ENCODE results near the gene ICAM1.

ICAM1 gene

DNA sequence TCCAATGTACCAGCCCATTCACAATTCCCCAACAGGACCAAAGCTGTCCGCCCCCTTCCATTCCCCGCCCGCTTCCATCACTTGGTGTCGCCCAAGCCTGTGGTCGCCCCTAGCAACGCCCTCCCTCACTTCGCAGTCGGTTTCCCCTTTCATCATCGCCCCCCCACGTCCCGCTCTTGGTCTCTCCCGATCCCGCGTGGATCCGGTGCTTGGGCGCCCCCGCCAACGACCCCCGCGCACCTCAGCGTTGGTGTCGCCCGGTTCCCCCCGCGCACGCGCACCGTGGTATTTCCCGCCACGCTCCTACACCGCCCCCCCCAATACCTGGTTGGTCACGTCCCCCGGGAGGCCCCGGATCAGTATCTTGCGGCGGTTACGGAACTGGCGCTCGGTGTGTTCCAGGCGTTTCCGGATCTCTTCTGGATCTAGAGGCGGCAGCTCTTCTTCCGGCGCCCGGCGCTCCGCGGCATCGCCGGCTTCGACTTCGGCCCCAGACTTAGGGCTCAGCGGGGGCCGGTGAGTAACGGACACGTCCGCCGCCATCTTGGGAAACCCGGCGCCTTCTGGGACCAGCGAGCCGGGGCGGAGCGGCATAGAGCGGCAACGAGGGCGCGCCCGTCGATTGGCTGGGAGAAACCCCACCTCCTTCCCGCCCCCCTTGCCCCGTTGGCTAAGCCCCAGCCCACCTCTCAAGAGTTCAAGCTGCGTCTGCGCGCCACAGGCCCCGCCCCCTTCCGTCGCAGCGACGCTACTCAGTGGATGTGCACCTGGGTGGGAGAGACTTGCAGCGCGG, 62.2 kb downstream of the ICAM1 start, which contains the start of gene RAVER1:
Gene RAVER1, minus strand, starts transcription at position 565 of the 793 bp plus-strand sequence. Its CDS starts 22 bp downstream, at position 543.
- peak within 1 kb of the TSS; percentile 86 for H3K4me3 ChIP-seq (ENCODE audit: low read length)
- TF ChIP-seq, protein P1, sequence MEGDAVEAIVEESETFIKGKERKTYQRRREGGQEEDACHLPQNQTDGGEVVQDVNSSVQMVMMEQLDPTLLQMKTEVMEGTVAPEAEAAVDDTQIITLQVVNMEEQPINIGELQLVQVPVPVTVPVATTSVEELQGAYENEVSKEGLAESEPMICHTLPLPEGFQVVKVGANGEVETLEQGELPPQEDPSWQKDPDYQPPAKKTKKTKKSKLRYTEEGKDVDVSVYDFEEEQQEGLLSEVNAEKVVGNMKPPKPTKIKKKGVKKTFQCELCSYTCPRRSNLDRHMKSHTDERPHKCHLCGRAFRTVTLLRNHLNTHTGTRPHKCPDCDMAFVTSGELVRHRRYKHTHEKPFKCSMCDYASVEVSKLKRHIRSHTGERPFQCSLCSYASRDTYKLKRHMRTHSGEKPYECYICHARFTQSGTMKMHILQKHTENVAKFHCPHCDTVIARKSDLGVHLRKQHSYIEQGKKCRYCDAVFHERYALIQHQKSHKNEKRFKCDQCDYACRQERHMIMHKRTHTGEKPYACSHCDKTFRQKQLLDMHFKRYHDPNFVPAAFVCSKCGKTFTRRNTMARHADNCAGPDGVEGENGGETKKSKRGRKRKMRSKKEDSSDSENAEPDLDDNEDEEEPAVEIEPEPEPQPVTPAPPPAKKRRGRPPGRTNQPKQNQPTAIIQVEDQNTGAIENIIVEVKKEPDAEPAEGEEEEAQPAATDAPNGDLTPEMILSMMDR (conservative IDR thresholded peaks at IDR 0.05; ENCODE audit: low read length) = 0 out of 2 replicates have a peak, but pooled peaks have one; percentile 15
- DNase-seq (ENCODE audit: low read depth) = peak; percentile 96

DNA sequence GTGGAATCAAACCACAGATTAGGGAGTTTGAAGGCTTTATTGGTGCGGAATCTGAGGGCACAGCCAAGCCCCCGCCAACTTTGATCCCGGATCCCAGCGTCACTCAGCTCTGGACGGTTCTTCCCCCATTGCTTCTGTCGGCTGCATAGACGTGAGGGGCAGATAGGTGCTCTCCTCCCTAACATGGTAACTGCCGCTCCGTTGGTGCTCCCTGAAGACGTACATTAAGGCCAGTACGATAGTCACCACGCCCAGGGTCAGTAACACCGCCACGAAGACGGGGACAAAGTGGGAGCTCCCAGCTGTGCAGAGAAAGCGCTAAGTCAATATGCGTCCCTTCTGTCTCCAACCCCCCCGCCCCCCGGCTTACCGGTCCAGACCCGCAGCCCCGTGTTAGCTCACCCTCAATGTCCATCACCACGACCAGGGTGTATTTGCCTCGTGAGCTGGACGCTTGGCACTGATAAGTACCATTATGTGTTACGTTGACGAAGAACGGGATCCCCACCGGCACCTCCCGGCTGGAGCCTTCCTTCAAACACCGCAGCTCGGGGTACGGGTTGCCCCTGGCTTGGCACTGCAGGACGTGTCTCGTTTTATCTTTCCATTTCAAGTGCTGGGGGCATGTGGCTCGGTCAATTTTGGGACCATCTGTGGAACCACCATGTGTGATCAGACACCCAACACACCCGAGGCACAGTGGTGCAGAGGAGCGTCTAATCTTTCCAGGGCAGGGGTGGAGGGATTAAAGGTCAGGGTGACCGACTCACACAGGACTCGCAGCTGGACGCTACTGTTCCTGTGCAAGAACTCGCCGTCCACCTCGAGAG, 63.1 kb downstream of the ICAM1 start:
- DNase-seq (ENCODE audit: low read depth) = no peak
- TF ChIP-seq, protein P1 (conservative IDR thresholded peaks at IDR 0.05; ENCODE audit: low read length) = no peak

GRCh38 chr19:10334588-10335351, 63.9 kb downstream of the ICAM1 start:
- DNase-seq (ENCODE audit: low read depth) = peak; percentile 93
- peak overlapping the region; percentile 86 for H3K4me3 ChIP-seq (ENCODE audit: low read length)
- TF ChIP-seq, protein P1 (conservative IDR thresholded peaks at IDR 0.05; ENCODE audit: low read length) = 0 out of 2 replicates have a peak, but pooled peaks have one; percentile 14

More for the DNA sequence above, 63.1 kb downstream of the ICAM1 start:
- H3K4me3 ChIP-seq (ENCODE audit: low read length) = peak overlapping the region; percentile 86

- H3K4me3 ChIP-seq (ENCODE audit: low read length) = peak overlapping the region; percentile 86
- TF ChIP-seq, protein P1 (conservative IDR thresholded peaks at IDR 0.05; ENCODE audit: low read length) = no peak
- DNase-seq (ENCODE audit: low read depth) = no peak
Observed at GRCh38 chr19:10335352-10335985, 64.5 kb downstream of the ICAM1 start.
